ENCODE measurements around the gene PIGV.
"Not testable (repeated sequence)": the region's sequence is repeated elsewhere in the genome, so short reads cannot be mapped to it uniquely, and the experiment has no call there.

Gene PIGV

DNA sequence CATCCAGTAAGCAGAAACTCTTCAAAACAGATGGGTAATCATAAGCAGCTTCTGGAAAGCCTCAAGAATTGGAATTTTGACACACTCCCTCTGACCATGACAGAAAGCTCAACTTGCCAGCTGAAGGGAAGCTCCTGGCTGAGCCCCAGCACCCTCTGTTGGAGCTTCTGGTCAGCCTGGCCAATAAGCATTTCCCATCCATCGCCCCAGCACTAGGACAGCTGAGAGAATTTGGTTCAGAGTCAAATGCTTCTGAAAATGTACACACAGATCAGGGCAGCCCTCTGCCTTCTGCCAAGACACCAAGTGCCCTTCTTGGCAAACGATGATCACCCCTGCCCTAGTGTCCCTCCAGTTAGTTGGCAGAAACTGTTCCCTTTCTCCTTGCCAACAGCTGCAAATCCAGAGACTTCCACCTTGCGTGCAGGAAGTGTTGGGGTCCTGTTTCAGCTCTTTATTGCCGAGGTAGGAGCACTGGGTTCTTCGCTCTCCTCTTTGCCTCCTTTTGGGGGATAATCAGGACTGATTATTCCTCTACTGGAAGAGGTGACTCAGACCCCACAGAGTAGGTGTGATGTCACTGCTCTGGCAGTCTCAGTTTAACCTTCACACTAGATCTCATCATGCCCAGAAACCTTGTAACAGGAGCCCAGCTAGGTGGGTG is 11.9 kb downstream of the PIGV start:
- DNase-seq = no peak

DNA sequence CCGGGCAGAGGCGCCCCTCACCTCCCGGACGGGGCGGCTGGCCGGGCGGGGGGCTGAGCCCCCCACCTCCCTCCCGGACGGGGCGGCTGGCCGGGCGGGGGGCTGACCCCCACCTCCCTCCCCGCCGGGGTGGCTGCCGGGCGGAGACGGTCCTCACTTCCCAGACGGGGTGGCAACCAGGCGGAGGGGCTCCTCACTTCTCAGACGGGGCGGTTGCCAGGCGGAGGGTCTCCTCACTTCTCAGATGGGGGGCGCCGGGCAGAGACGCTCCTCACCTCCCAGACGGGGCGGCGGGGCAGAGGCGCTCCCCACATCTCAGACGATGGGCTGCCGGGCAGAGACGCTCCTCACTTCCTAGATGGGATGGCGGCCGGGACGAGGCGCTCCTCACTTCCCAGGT is 16.2 kb downstream of the PIGV start:
- DNase-seq = not testable (repeated sequence)

DNA sequence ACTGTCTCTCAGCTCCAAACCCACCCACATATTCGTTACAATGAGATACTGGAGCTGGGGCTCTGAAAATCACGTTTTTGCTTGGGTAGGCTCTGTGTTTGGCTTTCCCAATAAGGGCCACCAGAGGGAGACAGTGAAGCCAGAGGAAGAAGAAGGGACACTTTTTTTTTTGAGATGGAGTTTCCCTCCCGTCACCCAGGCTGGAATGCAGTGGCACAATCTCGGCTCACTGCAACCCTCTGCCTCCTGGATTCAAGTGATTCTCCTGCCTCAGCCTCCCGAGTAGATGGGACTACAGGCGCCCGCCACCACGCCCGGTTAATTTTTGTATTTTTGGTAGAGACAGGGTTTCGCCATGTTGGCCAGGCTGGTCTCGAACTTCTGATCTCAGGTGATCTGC is 22.4 kb downstream of the PIGV start:
- DNase-seq = peak in 1 of 2 experiments; percentile 30

DNA sequence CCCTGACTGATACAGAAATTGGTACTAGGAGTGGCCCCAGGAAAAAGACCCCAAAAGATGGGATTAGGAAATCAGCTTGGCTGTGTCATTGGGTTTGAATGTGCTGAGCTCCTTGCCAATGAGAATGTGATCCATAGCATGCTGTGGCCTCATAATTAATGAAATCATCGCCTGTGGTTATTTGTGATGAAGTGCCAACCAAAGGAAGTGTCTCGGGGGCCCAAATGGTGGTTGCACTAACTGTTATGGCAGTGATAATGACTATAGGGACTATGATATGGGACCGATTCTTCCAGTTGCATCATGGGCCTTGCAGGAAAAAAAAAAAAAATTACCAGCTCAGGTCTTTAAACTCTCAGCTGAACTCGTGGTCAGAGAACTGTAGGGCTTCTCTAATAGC is 23.3 kb downstream of the PIGV start:
- no peak for DNase-seq

DNA sequence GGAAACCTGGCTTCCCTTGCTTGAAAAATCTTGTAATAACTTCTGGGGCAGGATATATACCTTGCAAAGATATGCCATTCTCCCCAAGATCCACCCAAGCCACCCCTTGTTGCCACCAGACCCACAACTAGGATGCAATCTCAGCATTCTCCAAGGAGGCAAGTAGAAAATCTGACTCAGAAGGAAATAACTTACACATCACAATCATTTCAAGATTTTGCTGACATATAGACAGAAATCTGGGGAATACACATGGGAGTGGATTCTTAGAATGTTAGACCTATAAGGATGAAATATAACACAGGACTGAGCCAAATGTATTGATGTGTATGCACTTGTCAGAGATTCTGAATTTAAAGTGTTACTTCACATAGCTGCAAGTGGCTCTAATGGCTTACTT is 24.0 kb downstream of the PIGV start:
- no peak for DNase-seq

DNA sequence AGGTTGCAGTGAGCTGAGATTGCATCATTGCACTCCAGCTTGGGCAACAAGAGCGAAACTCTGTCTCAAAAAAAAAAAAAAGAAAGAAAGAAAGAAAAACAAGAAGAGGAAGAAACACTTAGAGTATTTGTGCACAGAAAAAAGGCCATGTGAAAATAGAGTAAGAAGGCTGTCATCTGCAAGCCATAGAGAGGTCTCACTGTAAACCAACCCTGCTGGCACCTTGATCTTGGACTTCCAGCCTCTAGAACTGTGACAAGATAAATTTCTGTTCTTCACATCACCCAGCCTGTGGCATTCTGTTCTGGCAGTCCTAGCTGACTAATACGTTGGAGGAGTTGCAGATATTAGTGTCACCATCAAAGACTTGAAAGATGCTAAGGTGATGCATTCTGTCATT is 26.6 kb downstream of the PIGV start:
- DNase-seq = no peak

DNA sequence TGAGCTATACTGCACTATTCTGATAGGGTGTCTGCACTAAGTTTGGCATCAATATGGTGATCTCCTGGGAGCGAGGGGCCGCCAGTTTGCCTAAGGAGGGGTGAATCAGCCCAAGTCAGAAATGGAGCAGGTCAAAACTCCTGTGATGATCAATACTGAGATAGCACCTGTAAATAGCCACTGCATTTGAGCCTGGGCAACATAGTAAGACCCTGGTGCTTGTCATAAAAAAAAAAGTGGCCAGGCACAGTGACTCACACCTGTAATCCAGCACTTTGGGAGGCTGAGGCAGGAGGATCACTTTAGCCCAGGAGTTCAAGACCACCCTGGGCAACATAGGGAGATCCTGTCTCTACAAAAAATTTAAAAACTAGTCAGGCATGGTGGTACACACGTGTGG is 27.1 kb downstream of the PIGV start:
- DNase-seq = no peak

- no peak for DNase-seq
These were observed 33.1 kb downstream of the PIGV start for GRCh38 chr1:26820784-26821269.

DNA sequence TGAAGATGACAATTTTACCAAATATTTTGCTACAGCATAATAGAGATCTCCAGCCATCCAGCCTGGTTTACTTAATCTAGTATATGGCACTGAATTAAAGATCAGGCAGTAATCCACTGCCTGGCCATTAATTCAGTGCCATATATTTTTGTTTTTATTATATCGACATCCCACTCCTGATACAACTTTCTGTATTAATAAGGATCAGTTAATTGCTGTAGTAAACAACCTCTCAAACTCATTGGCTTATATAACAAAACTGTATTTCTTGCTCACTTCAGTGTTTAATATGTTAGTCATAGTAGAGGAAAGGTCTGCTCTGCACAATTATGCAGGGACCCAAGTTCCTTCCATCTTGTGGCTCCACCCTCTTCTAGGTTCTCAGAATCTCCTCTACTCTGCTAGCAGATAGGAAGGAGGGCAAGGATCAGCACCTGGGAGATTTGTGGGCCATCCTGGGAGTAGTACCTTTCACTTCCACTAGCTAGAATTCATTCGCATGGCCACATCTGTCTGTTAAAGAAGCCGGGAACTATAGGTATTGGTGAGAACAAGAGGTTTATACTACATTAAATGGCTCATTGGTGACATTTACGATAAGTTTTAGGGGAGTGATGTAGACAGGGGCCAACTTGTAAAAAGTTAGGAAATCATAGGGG is 35.1 kb downstream of the PIGV start:
- no peak for DNase-seq

- no peak for DNase-seq
These were observed 37.0 kb downstream of the PIGV start for GRCh38 chr1:26824731-26825130.

GRCh38 chr1:26826261-26827105 is 38.7 kb downstream of the PIGV start, which contains the start of gene ZDHHC18:
Gene ZDHHC18 (plus strand): TSS chr1:26826688. CDS start chr1:26826805, 117 bp downstream.
- peak in 1 of 2 experiments; percentile 47 for DNase-seq

- no peak for DNase-seq
These were observed 39.4 kb downstream of the PIGV start for GRCh38 chr1:26827106-26827604.

DNA sequence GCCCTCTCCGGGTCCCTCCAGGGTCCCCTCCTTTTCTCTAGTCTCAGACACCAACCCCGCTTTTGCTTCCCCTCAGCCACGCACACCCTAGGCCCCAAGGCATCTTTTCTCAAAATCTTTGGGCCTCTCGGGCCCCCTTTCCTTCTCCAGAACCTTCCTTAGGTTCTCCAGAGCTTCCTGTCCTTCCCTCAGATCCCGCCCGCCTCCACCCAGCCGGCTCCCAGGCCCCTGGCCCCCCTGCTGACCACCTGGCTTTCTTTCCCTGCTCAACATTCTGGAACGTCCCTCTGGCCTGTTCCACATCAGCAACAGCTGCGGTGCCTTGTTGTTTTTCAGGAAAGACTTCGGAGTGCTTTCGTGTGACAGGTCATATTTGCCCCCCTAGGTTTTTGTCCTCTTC is 39.9 kb downstream of the PIGV start:
- no peak for DNase-seq

DNA sequence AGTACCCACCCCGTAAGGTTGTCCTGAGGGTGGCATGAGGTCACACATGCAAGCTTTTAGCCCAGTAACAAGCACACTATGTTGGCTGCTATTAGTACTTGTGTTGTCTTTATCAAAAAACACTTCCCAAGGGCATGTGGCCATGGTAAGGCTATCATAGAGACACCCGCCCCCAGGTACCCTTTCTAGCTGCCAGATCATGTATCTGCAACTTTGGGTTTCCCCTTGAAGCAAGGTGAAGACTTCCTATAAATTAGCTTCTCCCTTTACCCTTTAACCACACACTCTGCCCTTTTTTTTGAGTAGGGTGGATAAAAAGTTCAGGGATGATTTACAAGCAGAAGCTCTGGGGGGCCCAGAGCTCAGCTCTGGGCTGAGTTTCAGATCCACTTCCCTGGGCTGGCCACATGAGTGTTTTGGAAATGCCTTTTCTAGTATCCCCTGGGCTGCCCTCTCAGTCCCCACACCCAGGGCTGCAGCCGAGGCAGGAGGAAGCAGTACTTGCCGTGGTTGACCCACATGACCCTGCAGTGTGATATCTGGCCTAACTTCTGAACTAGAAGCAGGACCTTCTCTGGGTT is 40.8 kb downstream of the PIGV start:
- no peak for DNase-seq

DNA sequence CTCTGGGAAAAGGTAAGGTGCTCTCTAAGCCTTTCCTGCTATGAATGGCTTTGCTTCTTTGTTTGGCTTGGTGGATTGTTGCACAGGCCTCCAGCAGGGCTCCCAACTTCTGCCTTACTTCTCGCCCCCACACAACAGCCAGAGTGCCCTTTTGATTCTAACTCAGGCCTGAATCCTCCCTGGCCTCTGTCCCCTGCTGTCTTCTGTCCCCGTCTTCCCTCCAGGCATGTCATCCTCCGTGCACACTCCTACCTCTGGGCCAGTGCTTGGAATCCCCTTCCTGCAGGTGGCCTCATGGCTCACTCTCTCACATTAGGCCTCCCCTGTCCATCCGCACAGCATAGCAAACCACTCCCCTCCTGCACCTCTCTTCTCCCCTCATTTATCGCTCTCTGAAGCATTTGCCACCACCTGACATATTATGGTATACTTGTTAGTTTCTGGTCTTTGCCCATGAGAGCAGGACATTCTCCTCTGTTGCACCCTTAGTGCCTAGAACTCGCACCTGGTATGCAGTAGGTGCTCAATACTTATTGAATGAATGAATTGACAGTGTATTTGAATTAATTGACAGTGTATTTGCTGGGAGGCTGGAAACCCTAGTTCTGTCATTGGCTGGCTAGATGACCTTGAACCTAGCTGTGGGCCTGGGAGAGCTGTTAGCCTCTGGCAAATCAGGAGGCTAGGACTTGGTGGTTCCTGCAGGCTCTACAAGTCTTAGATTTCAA is 41.6 kb downstream of the PIGV start:
- no peak for DNase-seq

DNA sequence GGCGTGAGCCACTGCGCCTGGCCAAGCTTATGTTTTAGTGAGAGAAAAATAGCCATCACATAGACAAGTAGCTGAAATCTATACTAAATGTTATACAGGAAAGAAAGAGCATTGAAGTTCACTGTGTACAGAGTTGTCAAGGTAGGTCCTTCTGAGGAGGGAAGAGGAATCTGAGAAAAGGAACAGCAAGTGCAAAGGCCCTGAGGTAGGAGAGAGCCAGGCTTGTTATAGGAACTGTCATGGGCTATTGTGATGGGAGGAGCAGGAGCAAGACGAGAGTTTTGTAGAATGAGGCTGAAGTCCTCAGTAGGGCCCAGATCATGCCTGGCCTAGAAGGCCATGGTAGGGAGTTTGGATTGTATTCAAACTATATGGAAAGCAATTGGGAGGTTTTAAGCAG is 43.3 kb downstream of the PIGV start:
- no peak for DNase-seq

DNA sequence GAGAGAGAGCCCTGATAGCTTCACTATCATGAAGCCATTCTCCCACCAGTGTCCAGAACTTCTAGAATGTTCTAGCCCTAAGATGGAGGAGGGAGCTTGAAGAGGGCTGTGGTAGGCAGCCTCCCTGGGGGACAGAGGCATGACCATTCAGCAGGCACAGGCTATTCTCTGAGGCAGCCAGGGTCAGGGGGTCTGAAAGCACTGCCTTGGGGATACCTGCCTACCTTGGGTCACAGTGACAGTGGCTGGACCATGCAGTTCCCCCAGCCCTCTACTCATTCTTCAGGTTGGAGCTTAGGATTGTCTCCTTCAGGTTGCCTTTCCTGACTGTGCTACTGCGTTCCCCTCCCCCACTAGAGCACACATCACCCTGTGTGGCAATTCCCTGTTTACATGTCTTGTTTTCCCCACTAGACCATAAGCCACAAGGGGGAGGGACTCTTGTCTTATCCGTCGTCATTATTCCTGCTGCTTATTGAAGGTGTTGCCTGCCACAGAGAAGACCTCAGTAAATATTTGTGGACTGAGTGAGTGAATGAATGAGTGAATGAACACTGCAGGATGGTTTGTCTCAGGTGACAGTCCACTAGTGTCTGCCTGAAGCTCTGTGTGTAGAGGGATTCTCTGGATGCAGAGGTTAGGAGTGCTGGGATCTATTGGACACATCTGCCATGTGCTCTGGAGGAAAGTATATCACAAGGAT is 43.9 kb downstream of the PIGV start:
- no peak for DNase-seq

DNA sequence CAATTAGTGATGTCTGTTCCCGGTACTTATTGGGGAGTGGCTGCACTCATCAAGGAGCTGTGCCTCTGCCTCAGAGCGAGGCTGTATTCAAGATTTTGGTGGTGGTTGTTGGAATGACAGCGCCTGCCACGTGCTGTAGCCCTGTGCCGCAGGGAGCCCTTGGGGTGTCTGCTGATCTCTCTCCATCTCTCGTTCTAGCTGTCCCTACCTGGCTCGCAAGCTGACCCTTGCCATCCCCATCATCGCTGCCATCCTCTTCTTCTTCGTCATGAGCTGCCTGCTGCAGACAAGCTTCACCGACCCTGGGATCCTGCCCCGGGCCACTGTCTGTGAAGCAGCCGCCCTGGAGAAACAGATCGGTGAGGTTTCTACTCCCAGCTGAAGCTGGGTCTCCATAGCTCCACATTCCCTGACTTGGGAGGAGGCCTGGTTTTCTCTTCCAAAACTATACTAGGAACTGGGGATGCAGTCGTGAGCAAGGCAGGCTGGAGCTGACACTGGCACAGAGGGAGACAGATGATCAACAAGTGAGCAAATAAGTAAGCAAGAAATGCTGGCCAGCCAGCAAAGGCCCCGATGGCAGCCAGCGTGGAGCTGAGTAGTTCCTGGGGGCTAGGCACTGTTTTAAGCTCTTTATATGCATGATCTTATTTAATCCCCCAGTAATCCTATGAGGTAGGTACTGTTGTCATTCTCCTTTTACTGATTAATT is 44.7 kb downstream of the PIGV start:
- DNase-seq = no peak

- DNase-seq = no peak
These were observed 46.0 kb downstream of the PIGV start for GRCh38 chr1:26833432-26834405.

DNA sequence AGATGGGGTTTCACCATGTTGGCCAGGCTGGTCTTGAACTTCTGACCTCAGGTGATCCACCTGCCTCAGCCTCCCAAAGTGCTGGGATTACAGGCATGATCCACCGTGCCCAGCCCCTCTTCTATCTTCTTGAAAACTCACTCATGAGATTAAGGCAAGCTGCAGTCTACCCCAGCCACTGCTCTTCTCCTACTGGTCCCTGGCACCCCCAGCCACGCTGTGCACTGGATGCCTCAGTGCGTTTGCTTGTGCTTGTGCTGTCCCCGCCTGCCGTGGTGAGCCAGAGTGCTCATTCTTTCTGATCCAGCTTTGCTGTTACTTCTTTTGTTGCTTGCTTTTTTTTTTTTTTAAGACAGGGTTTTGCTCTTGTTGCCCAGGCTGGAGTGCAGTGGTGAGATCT is 49.9 kb downstream of the PIGV start:
- DNase-seq = not testable (repeated sequence)
